GM12878 (cell line): ENCODE measurements around the gene CFAP410. TPM values are rescaled to one million over a fixed set of nuclear protein-coding genes. Genes with fewer than 3 reads are reported as not detected.

ENCODE experiments used
- ATAC-seq: fragments of 200-7000 bp; cut with Tn5 transposase; 3 replicates; pipeline ENCODE4 v1.9.1; 2020; ENCODE audit warnings: mild to moderate bottlenecking, moderate library complexity
- BruUV-seq: library from RNA; stranded (reverse); fragments of 400-500 nt; replicated peaks from 2 replicates; lab custom pipeline; 2021; lab: Mats Ljungman, UMichigan
- CTCF ChIA-PET: fragments of 300-600 bp; sonication (Branson Sonifier 250); formaldehyde crosslinking; extraction: SDS; loops from one replicate; lab custom pipeline; 2021; ENCODE audit warnings: inconsistent platforms; lab: Yijun Ruan, JAX
- POLR2A ChIA-PET: fragments of 350-600 bp; formaldehyde crosslinking; extraction: SDS; loops from one replicate; lab custom pipeline; 2021; ENCODE audit warnings: inconsistent platforms; lab: Charles Lee
- RAD21 ChIA-PET: fragments of 300-600 bp; sonication (Branson Sonifier 250); formaldehyde crosslinking; loops from one replicate; lab custom pipeline; 2023; ENCODE audit warnings: antibody characterized with exemption; ENCODE audit not compliant: unreplicated experiment; lab: Charles Lee
- SMC1A ChIA-PET: fragments of 300-600 bp; sonication (Branson Sonifier 250); formaldehyde crosslinking; loops from one replicate; lab custom pipeline; 2023; ENCODE audit not compliant: unreplicated experiment, uncharacterized antibody; lab: Charles Lee
- DNase-seq: peaks from one replicate; pipeline ENCODE4 v3.0.0-alpha.2; 2011; ENCODE audit warnings: low read depth, low spot score
- FAIRE-seq: peaks from 3 replicates; lab custom pipeline; 2011; peaks lifted over from hg19 to GRCh38; lab: Jason Lieb, UNC
- H2AFZ ChIP-seq: 2 replicates; pipeline ENCODE4 v1.6.0; 2011; ENCODE audit warnings: low read depth, low read length, control low read depth; ENCODE audit not compliant: control insufficient read depth
- H3K27ac ChIP-seq: 2 replicates; pipeline ENCODE4 v1.5.1; 2011; ENCODE audit warnings: control low read depth; ENCODE audit not compliant: control insufficient read depth, insufficient read depth
- H3K27me3 ChIP-seq, 2 experiments: replicated peaks in 1 of 2; 2 replicates each; pipeline versions ENCODE4 v1.6.0 to v1.6.1; 2011; ENCODE audit warnings: low read length in 1 of 2; ENCODE audit not compliant: control insufficient read depth in 2 of 2, insufficient read depth in 2 of 2
- H3K36me3 ChIP-seq, 2 experiments: 2 replicates each; pipeline ENCODE4 v1.5.1; 2011; ENCODE audit warnings: low read length in 1 of 2; ENCODE audit not compliant: control insufficient read depth in 2 of 2, insufficient read depth in 2 of 2
- H3K4me1 ChIP-seq: 2 replicates; pipeline ENCODE4 v1.6.1; 2011; ENCODE audit warnings: mild to moderate bottlenecking, low read length, moderate library complexity, mixed read lengths; ENCODE audit not compliant: control insufficient read depth, insufficient read depth
- H3K4me2 ChIP-seq: 2 replicates; pipeline ENCODE4 v1.6.0; 2011; ENCODE audit warnings: control low read depth; ENCODE audit not compliant: control insufficient read depth, insufficient read depth
- H3K4me3 ChIP-seq: fragments of 200-600 bp; sonication (generic); 2 replicates; pipeline ENCODE4 v1.5.1; 2016
- H3K79me2 ChIP-seq: 2 replicates; pipeline ENCODE4 v1.6.0; 2011; ENCODE audit warnings: low read length; ENCODE audit not compliant: control insufficient read depth, insufficient read depth
- H3K9ac ChIP-seq: 2 replicates; pipeline ENCODE4 v1.8.0; 2011; ENCODE audit warnings: low read length, control low read depth, mixed read lengths; ENCODE audit not compliant: control insufficient read depth, insufficient read depth
- H3K9me3 ChIP-seq: replicated peaks from 3 replicates; pipeline ENCODE4 v1.5.1; 2011; ENCODE audit warnings: mild to moderate bottlenecking, low read length; ENCODE audit not compliant: control insufficient read depth, insufficient read depth
- H4K20me1 ChIP-seq: 2 replicates; pipeline ENCODE4 v1.6.0; 2011; ENCODE audit not compliant: control insufficient read depth, insufficient read depth
- BACH1 ChIP-seq: fragments of 450-650 bp; IDR thresholded peaks from 2 replicates; pipeline ENCODE4 v1.6.1; 2017; ENCODE audit warnings: mild to moderate bottlenecking, borderline replicate concordance
- CEBPZ ChIP-seq: fragments of 150-350 bp; IDR thresholded peaks from 2 replicates; pipeline ENCODE4 v1.6.1; 2016; ENCODE audit warnings: low read depth, low read length
- FOXK2 ChIP-seq: fragments of 450-650 bp; IDR thresholded peaks from 2 replicates; pipeline ENCODE4 v1.6.1; 2017; ENCODE audit warnings: mild to moderate bottlenecking, moderate library complexity
- POLR2A ChIP-seq: IDR thresholded peaks from 2 replicates; pipeline ENCODE4 v1.6.1; 2011; ENCODE audit warnings: low read depth, mild to moderate bottlenecking, low read length
- RFX5 ChIP-seq: IDR thresholded peaks from 2 replicates; pipeline ENCODE4 v1.6.1; 2011; ENCODE audit warnings: low read depth, low read length, improper control_type of control experiment
- USF1 ChIP-seq: IDR thresholded peaks from 2 replicates; pipeline ENCODE4 v1.6.1; 2011; ENCODE audit warnings: borderline replicate concordance, low read depth, mild to moderate bottlenecking, moderate library complexity, mixed read lengths, low read length; ENCODE audit not compliant: insufficient read depth; ENCODE audit errors: extremely low read length
- ZBTB33 ChIP-seq: fragments of 450-650 bp; IDR thresholded peaks from 2 replicates; pipeline ENCODE4 v1.6.1; 2017; ENCODE audit warnings: mild to moderate bottlenecking
- WGBS: methylation state at CpG from one replicate; pipeline ENCODE4 v1.1.6; 2016; ENCODE audit warnings: low lambda C conversion rate; ENCODE audit not compliant: insufficient replicate concordance, insufficient coverage; ENCODE audit errors: missing lambda C conversion rate; 5-methylcytosine and 5-hydroxymethylcytosine counted together
- in situ Hi-C: fragments of 300-500 bp; cut with MboI; formaldehyde crosslinking; loops from 9 replicates; pipeline ENCODE4 v1.14.3; 2018; ENCODE audit warnings: mixed read lengths
- intact Hi-C: fragments of 100-400 bp; cut with micrococcal nuclease; formaldehyde crosslinking; loops from one replicate; pipeline ENCODE4 v1.14.2; 2022; ENCODE audit not compliant: unreplicated experiment
- polyA plus RNA-seq, 11 experiments: library from polyadenylated mRNA; depleted of rRNA in 4 of 11; unstranded in 6 of 11; stranded (reverse) in 5 of 11; fragments of >200 nt; fragmentation: Nextera tagmentation in 4 of 11; fragmentation: Illumina TruSeq in 1 of 11; extraction: Ambion mirVana in 4 of 11; extraction: Trizol in 1 of 11; gene quantifications; 1 replicate in 1 of 11; 2 replicates in 10 of 11; pipeline versions ENCODE4 v1.2.1 to v1.2.3, GENCODE V29; 2011 to 2016; ENCODE audit warnings: inconsistent platforms in 2 of 11, missing spikeins in 2 of 11, low read depth in 1 of 11
- total RNA-seq, 4 experiments: library from RNA; depleted of rRNA in 3 of 4; stranded (reverse); fragments of >200 nt in 3 of 4; fragmentation: Illumina TruSeq in 1 of 4; extraction: Trizol in 1 of 4; gene quantifications; 2 replicates each; pipeline versions ENCODE4 v1.2.1 to v1.2.3, GENCODE V29; 2013 to 2021

CFAP410 gene
- total and polyA plus RNA-seq, 10 of the 15 experiments (the other 5 are each of a cell fraction or from before 2014, with no cell fraction given) = 0.14 to 24.8 (median 11.3) TPM

- Histone ChIP-seq H3K4me2 (no peak overlapping the region), H3K27me3 (no peaks in the 10 kb centered on the region), H3K4me1 (no peaks in the 10 kb centered on the region), H3K79me2 (no peaks in the 10 kb centered on the region), H3K27ac (no peak overlapping the region), H3K9ac (no peak overlapping the region), H4K20me1 (no peaks in the 10 kb centered on the region), H3K36me3 (peaks cover 7 to 32% of the 10 kb centered on the region in 2 experiments; a peak in 3 of 4 replicates), H3K9me3 (no peaks in the 10 kb centered on the region), H2AFZ (no peak overlapping the region), H3K4me3 (no peak overlapping the region)
- WGBS = 89% methylated on average over 23 of the region's 23 CpGs
- ChIA-PET CTCF (no interaction called here), SMC1A (no interaction called here), POLR2A (no interaction called here), RAD21 (no interaction called here)
- TF ChIP-seq POLR2A (peak; percentile 32; the same call in 1 of the 2 replicates), RFX5 (no peak)
- intact Hi-C loops = no loop called here
- no TSS peak for BruUV-seq
- ATAC-seq (no peak), FAIRE-seq (no peak), DNase-seq (no peak)
- in situ Hi-C loops = no loop called here
Observed at GRCh38 chr21:44321846-44322450, 17.2 kb downstream of the CFAP410 start.

- ChIA-PET SMC1A (no interaction called here), RAD21 (no interaction called here), POLR2A (no interaction called here), CTCF (no interaction called here)
- intact Hi-C loops (no loop called here), in situ Hi-C loops (no loop called here)
- no peak overlapping the region for H3K4me2 ChIP-seq
- H3K9ac ChIP-seq = no peak overlapping the region
- H3K36me3 ChIP-seq = peaks cover 12 to 35% of the 10 kb centered on the region in 2 experiments; a peak in 3 of 4 replicates
- DNase-seq = no peak
- no TSS peak for BruUV-seq
- no peak overlapping the region for H2AFZ ChIP-seq
- H3K27ac ChIP-seq = no peak overlapping the region
- H3K27me3 ChIP-seq = no peaks in the 10 kb centered on the region
- H4K20me1 ChIP-seq = no peaks in the 10 kb centered on the region
- no peaks in the 10 kb centered on the region for H3K79me2 ChIP-seq
- H3K4me3 ChIP-seq = no peak overlapping the region
- H3K9me3 ChIP-seq = no peaks in the 10 kb centered on the region
- WGBS = over 99% methylated on average over 12 of the region's 13 CpGs
- ATAC-seq = no peak
- no peaks in the 10 kb centered on the region for H3K4me1 ChIP-seq
- no peak for FAIRE-seq
- TF ChIP-seq CEBPZ = no peak
- no peak for TF ChIP-seq ZBTB33
- no peak for TF ChIP-seq USF1
- TF ChIP-seq POLR2A = 0 out of 2 replicates have a peak, but pooled peaks have one; percentile 35
- TF ChIP-seq BACH1 = no peak
- no peak for TF ChIP-seq FOXK2
Observed at GRCh38 chr21:44320847-44321246, 18.3 kb downstream of the CFAP410 start.
